Eye (tissue), 1 donor: ENCODE results near the gene MS4A3.
"Not testable (repeated sequence)": the region's sequence is repeated elsewhere in the genome, so short reads cannot be mapped to it uniquely, and the experiment has no call there.

Source experiments
- DNase-seq: peaks from one replicate; pipeline ENCODE4 v3.0.0-alpha.2; 2015

MS4A3 gene, protein sequence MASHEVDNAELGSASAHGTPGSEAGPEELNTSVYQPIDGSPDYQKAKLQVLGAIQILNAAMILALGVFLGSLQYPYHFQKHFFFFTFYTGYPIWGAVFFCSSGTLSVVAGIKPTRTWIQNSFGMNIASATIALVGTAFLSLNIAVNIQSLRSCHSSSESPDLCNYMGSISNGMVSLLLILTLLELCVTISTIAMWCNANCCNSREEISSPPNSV

DNA sequence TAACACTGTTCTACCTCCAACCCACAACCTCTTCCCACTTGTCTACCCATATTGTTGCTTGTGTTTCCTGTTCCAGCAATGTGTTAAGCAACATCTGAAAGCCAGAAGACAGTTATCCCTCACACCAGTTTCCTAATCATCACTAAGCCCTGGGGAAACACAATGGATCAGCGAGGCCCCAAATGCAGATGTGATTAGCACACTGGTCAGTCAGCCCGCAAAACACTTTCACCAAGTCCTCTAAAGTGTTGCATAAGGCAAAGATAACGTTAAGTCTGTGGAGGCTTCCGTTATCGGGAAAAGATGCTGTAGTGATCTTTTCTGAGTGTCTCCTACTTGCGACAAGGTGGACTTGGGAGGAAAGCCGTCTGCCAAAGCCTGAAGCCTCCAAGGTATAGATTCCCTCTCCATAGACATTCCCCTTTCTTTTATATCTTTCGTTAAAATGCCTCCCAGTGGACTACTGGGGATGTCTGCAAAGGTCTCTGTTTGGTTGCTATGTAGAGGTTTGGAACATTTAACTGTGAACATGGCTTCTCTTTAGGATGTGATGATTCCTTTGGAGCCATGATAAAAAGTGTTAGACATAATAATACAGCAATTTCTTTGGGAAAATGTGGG, at the start of gene MS4A3:
Gene MS4A3, plus strand, starts transcription at position 317 of the 621 bp plus-strand sequence. CDS start 4,496 bp downstream, outside the sequence.
- no peak for DNase-seq

DNA sequence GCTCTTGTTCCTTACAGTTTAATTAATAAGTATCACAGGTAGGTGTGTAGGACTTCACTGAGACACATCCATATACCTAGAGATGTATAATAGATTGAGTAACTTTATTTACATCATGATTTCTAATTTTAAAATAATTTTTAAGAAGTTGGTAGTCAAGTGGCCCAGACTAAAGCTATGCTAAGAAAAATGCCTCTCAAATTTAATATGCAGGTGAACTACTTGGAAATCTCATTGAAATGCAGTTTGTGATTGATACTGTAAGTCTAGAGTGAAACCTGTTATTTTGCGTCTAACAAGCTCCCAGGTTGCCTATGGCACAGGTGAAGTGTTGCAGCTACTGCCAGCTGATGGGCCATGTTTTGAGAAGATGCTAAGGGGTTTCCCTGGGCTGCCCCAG, 39.6 kb upstream of the MS4A3 start, which contains the start of gene OOSP4B:
Gene OOSP4B, plus strand, starts transcription at position 301 of the 400 bp plus-strand sequence.
- no peak for DNase-seq

DNA sequence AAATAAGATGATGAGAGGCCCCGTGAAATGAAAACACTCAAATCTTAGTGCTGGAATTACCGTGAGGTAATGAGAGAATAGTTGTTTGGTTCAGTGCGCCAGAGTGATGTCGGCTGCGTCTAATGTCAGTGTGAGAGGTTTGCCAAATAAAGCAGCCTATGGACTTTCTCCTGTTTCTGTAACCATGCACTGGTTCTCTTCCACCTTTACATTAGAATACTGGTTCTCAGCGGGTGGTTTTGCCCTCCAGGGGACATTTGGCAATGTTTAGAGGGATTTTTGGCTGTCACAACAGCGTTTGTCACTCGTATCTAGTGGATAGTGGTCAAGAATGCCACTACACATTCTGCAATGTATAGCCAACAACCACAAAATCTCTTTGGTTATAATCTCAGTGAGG, 38.4 kb upstream of the MS4A3 start:
- DNase-seq: no peak

DNA sequence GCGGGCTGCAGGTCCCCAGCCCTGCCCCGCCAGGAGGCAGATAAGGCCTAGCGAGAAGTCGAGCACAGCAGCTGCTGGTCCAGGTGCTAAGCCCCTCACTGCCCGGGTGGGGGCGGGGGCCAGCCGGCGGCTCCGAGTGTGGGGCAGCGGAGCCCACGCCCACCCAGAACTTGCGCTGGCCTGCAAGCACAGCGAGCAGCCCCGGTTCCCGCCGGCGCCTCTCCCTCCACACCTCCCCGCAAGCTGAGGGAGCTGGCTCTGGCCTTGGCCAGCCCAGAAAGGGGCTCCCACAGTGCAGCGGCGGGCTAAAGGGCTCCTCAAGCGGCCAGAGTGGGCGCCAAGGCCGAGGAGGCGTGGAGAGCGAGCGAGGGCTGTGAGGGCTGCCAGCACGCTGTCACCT, 36.1 kb upstream of the MS4A3 start:
- not testable (repeated sequence) for DNase-seq

DNA sequence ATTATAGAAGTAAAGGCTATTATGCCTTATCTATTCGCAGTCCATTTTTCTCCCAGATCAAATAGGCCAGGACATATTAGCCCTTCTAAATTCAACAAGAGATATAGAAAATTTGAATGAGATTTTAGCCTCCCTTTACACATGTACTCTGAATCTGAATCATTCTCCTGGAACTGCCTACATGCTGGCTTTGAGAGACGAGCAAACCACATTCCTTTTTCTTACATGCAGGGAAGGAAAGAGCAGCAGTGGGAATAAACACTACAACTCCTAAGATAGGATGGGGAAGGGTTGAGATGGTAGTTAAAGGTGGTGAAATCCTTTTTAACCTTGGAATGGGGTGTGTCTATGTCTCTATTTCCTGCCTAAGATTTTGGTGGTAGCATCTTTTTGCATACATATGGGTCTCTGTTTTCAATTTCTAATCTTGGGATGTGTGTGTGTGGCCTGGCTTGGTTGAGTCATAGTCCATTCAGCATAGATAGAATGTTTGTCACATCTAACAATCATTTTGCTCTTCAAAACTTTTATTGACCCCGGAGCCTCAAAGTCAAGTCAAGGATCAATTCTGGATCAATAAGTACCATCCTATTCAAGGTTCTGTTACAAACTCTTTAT, 27.3 kb upstream of the MS4A3 start:
- no peak for DNase-seq

DNA sequence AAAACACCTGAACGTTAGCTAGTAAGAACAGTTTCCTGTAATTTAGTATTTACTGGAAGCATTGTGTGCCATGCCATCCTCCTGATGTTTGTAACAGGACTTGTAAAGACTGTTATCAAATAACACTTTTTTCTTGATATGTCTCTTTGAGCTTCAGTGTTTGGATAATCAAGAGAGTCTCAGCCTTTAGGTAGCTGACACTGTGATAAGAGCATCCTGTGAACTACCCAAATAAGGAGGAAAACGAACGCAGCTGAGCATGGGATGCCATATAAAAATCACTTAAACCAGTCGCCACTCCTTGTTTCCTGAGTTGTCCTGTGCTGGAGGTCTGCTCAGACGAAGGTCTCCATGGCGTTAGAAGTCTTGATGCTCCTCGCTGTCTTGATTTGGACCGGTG, 16.4 kb upstream of the MS4A3 start, which contains the start of gene OOSP2:
Gene OOSP2, plus strand, starts transcription at position 301 of the 400 bp plus-strand sequence. Its CDS starts 51 bp downstream, at position 352.
- DNase-seq: no peak

DNA sequence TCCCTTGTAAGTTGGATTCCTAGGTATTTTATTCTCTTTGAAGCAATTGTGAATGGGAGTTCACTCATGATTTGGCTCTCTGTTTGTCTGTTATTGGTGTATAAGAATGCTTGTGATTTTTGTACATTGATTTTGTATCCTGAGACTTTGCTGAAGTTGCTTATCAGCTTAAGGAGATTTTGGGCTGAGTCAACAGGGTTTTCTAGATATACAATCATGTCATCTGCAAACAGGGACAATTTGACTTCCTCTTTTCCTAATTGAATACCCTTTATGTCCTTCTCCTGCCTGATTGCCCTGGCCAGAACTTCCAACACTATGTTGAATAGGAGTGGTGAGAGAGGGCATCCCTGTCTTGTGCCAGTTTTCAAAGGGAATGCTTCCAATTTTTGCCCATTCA, 6.0 kb upstream of the MS4A3 start:
- not testable (repeated sequence) for DNase-seq

DNA sequence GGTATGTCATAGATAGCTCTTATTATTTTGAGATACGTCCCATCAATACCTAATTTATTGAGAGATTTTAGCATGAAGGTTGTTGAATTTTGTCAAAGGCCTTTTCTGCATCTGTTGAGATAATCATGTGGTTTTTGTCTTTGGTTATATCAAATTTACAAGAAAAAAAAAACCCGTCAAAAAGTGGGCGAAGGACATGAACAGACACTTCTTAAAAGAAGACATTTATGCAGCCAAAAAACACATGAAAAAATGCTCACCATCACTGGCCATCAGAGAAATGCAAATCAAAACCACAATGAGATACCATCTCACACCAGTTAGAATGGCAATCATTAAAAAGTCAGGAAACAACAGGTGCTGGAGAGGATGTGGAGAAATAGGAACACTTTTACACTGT, 5.6 kb upstream of the MS4A3 start:
- not testable (repeated sequence) for DNase-seq

DNA sequence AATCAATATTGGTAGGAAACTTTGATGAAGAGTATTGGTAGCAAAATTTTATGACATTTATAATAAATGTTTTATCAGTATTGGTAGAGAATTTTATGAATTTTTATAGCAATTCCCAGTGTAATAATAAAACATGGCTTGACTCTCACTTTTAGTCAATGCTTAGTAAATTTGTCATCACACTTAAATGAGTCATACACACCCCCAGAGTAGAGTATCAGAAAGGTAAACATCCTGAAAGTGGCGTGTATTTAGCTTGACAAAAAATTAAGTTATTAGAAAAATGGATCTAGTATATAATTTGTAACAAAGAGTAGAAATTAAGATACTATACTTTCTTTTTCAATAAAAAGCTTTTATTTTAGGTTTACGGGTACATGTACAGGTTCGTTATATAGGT, 2.6 kb downstream of the MS4A3 start:
- no peak for DNase-seq

DNA sequence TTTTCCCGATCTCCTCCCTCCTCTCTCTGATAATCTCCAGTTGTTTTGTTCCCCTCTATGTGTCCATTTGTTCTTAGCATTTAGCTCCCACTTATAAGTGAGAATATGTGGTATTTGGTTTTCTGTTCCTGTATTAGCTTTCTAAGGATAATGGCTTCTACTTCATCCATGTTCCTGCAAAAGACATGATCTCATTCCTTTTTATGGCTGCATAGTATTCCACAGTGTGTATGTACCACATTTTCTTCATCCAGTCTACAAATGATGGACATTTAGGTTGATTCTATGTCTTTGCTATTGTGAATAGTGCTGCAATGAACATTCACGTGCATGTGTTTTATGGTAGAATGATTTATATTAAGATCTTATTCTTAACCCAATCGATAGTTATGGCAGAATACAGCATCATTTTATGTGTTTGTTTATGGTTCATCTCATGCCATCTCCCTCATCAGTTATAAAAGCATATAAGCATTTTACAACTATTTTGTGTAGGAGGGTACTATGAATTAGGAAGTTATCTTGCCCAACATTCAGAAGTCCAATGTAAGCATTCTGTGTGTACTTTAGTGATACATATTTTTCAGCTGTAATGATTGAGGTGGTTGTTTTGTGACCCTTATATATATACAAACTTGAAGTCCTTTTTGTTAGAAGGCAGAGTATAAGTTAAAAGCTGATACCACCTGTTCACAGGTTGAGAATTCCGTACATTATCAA, 3.2 kb downstream of the MS4A3 start:
- DNase-seq: no peak

DNA sequence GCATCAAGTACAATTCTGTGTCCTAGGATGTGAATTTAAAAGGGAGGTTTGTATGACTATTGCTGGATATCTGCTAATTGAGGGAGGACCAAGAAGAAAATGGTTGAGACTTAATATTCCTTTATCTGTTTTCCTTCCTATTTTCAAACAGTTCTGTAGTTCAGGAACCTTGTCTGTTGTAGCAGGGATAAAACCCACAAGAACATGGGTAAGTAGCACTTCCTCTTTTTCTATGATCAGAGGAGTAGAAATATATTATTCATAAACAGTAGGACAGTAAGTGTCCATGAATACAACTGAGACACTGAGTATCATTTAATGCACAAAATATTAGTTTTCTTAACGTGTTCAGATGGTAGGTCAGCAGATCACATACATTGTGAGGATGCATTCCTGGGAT, 7.6 kb downstream of the MS4A3 start:
- DNase-seq: no peak

DNA sequence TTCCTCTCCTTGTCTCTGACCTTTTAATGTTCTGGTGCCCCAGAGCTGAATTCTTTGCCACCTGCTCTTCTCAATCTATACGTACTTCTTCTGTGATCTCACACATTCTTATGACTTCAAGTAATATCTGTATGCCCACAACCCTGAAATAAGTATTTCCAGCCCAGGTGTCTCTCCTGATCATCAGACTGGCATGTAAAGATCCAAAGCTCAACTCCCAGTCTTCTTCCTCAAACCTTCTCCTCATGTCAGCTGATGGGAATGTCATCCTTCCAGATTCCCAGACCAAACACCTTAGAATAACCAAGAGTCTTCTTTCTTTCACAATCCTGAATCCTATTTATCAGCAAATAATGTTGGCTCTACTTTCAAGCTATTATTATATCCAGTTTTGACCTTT, 9.3 kb downstream of the MS4A3 start:
- no peak for DNase-seq

DNA sequence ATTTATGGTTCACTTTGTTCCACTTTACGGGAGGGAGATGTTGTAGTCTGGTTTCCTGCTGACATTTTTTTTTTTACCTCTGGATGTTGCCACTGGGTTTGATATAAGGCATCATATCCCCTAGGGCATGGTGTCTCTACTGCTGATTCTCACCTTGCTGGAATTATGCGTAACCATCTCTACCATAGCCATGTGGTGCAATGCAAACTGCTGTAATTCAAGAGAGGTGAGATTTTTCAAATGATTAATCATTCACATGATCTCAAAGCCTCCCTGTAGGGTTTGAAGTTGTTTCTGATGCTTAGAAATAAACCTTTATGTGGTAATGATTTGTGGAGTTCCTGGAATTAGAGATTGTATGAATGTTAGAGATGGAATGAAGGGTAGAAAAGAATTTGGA, 13.0 kb downstream of the MS4A3 start:
- no peak for DNase-seq

DNA sequence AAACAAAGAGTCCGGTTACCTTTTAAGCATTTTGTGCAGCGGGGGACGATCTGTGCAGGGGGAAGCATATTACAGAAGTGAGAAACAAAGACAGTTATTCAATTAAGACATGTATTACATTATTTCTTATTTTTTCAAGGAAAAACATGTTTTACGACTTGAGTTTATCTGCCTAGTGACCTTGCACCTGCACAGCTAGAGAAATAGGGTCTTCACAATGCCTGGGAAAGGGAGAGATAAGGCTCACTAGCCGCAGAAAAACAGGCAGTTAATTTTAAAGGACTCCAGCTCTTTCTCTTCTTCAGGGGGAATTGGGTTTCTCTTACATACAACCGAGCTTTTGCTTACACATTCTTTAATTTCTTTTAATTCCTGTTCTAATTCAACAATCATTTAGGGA, 15.2 kb downstream of the MS4A3 start:
- DNase-seq: not testable (repeated sequence)

DNA sequence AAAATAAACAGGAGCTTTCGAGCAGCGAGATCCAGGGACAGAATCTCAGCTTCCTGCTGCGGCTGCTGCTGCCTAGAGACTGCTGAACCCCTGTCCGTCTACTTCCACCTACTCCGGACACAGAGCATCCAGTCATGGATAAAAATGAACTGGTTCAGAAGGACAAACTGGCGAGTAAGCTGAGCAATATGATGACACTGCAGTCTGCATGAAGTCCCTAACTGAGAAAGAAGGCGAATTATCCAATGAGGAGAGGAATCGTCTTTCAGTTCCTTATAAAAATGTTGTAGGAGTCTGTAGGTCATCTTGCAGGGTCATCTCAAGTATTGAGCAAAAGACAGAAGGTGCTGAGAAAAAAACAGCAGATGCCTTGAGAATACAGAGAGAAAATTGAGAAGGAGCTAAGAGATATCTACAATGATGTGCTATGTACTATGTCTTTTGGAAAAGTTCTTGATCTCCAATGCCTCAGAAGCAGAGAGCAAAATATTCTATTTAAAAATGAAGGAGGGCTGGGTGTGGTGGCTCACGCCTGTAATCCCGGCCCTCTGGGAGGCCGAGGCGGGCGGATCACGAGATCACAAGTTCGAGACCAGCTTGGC, 20.9 kb downstream of the MS4A3 start:
- DNase-seq: no peak

DNA sequence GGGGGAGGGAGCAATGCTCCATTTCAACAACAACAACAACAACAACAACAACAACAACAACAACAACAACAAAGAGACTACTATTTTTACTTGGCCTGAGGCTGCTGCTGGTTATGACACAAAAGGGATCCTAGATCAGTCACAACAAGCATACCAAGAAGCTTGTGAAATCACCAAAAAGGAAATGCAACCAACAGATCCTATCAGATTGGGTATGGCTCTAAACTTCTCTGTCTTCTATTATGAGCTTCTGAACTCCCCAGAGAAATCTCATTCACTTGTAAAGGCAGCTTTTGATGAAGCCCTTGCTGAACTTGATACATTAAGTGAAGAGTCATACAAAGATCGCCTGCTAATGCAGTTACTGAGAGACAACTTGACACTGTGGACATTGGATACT, 21.5 kb downstream of the MS4A3 start:
- no peak for DNase-seq

DNA sequence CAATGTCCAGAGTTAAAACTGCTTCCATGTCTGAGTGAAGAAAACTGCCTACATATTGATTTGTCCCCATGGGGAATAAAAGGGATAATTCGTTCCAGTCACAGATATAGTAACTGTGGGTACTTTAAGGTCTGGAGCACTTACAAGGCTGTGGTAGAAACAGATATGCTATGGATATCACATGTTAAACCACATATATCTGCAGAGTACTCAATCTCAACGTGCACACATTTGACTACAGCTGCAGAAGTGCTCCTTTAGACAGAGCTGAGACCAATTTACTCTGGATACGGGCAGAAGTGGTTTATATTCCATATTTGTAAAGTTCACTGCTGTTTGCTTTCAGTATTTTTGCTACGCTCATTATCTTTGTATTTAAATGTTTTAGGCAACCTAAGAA, 22.3 kb downstream of the MS4A3 start:
- DNase-seq: no peak

DNA sequence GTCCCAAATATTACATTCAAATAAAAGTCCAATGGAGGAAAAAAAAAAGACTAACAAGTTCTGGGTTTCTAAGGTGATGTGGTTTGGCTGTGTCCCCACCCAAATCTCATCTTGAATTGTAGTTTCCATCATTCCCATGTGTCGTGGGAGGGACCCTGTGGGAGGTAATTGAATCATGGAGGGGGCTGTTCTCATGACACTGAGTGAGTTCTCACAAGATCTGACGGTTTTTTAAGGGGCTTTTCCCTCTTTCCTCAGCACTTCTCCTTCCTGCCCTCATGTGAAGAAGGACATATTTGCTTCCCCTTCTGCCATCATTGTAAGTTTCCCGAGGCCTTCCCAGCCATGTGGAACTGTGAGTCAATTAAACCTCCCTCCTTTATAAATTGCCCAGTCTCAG, 24.1 kb downstream of the MS4A3 start:
- no peak for DNase-seq

DNA sequence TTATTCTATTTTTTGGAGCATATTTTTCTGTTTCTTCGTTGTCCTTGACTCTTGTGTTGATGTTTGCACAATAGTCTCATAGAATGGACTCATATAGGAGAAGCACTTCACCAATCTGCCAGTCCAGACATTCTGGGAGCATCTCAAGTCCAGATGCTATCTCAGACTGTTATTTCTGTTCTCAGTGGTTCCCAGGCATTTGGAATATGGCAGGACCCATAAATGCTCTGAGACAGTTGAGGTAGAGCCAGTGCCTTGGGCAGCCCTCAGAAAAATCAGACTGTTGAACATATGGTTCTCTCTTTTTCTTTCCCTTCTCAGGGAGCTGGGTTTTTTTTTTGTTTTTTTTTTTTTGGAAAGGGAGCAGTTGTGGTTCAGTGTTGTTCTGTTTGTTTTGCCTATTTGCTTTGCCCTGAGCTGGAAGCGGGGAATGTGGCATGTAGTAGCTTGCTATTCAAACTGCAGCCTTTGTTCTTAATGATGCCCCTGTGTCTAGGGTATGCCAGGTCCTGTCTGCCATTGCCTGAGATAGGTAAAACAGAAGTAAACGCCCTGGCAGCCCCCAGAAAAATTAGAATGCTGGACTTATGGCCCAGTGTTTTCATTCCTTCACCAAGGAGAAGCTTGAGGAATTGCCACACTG, 28.3 kb downstream of the MS4A3 start:
- no peak for DNase-seq

DNA sequence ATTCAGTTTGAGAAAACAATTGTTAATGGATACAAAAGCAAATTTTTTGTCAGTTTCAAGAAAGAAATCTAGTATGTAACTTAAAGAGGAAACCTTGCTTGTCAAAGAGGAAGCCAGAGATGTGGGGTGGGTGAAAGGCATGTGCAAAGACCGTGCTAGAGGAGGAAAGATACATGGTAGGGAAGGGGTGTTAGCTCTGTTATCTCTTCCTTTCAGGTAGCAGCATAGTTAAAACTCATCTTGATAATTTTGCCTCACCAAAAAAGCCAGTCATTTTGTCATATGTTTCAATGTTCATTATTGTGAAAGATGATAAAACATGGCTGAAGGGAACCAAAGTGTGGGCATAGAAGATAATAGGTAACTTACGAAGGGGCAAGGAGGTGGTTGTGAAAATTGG, 29.4 kb downstream of the MS4A3 start:
- no peak for DNase-seq

DNA sequence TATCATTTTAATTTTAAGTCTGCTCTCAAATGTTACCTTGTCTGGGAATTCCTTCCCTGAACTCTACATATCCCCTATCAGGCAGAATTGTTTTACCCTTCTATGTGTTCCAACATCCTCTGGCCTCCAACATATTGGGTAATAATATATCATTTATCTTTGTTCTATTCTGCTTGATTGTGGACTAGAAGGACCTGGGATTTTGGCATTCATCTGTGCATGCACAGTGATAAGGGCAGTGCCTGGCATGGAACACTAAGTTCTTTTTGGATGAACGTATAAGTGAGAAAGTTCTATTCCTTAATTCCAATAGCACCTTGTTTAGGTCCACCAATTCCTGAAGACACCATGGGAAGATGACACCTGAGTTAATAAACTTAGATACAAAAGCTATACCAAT, 30.8 kb downstream of the MS4A3 start:
- DNase-seq: no peak

DNA sequence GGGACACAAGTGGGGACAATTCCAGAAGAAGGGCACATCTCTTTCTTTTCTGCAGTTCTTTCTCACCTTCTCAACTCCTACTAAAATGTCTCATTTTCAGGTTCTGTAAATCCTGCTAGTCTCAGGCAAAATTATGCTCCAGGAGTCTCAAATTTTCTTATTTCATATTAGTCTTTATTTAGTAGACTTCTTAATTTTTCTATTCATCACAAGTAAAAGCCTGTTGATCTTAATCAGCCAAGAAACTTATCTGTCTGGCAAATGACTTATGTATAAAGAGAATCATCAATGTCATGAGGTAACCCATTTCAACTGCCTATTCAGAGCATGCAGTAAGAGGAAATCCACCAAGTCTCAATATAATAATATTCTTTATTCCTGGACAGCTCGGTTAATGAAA, 31.9 kb downstream of the MS4A3 start, which contains the start of gene MS4A2:
Gene MS4A2, plus strand, starts transcription at position 301 of the 400 bp plus-strand sequence. CDS start 102 bp downstream, outside the sequence.
- no peak for DNase-seq
